Peyer's patch (tissue), 4 donors: ENCODE data around the gene GNAI3. TPM values are rescaled to one million over a fixed set of nuclear protein-coding genes. Genes with fewer than 3 reads are reported as not detected.

Experiments
- DNase-seq, 3 donors: peaks; one replicate each; pipeline ENCODE4 v3.0.0-alpha.2; 2017 to 2019
- H3K27ac ChIP-seq, 4 donors: fragments of 200-600 bp; sonication (generic); one replicate each; pipeline ENCODE4 v1.5.1; 2016 to 2019
- H3K27me3 ChIP-seq, 2 donors: fragments of 200-600 bp; sonication (generic); one replicate each; pipeline ENCODE4 v1.5.1; 2019
- H3K36me3 ChIP-seq, 3 donors: fragments of 200-600 bp; sonication (generic); one replicate each; pipeline ENCODE4 v1.5.1; 2016 to 2019
- H3K4me1 ChIP-seq, 4 donors: fragments of 200-600 bp; sonication (generic); one replicate each; pipeline ENCODE4 v1.5.1; 2016 to 2019
- H3K4me3 ChIP-seq, 4 donors: fragments of 200-600 bp; sonication (generic); 1 replicate in 3 of 4; 2 replicates in 1 of 4; pipeline ENCODE4 v1.5.1; 2016 to 2019; ENCODE audit warnings: mild to moderate bottlenecking in 1 of 4
- H3K9me3 ChIP-seq, 4 donors: fragments of 200-600 bp; sonication (generic); one replicate each; pipeline ENCODE4 v1.5.1; 2016 to 2019; ENCODE audit warnings: mild to moderate bottlenecking in 1 of 4
- POLR2A ChIP-seq, 2 donors: fragments of 450-650 bp; IDR thresholded peaks; one replicate each; pipeline ENCODE4 v1.5.1; 2017; ENCODE audit warnings: antibody characterized with exemption in 2 of 2, mild to moderate bottlenecking in 2 of 2, moderate library complexity in 2 of 2
- total RNA-seq, 4 donors: library from RNA; depleted of rRNA; stranded (reverse); fragments of >200 nt; gene quantifications; one replicate each; pipeline ENCODE4 v1.1.0, GENCODE V29; 2016
- TF ChIP-seq, protein P1 (sequence below), 6 experiments: fragments of 450-650 bp in 4 of 6; fragments of 200-600 bp in 2 of 6; sonication (generic) in 1 of 6; IDR thresholded peaks; one replicate each; pipeline ENCODE4 v1.5.1; 2017 to 2019; ENCODE audit warnings: antibody characterized with exemption in 6 of 6, mild to moderate bottlenecking in 3 of 6, moderate library complexity in 1 of 6

The GNAI3 gene
- total RNA-seq, 4 donors from 2014 or later, result 4.1 to 6.8 (median 5.8) TPM

DNA sequence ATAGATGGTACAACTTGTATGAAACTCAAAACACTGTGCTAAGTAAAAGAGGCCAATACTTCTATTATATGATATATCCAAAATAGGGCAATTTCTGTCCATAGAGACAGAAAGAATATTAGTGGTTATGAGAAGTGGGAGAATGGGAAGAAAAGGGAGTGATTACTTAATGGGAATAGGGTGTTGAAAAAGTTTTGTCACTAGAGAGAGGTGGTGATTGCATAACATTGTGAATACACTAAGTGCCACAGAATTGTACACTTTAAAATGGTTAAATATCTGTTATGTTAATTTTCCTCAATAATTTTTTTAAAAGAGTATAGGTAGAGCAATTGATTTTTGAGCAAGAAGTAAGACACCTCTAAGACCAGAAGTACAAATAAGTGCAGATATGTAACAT, 41.3 kb downstream of the GNAI3 start:
- TF ChIP-seq POLR2A (IDR thresholded peaks at IDR 0.05), result no peak
- TF ChIP-seq, protein P1, sequence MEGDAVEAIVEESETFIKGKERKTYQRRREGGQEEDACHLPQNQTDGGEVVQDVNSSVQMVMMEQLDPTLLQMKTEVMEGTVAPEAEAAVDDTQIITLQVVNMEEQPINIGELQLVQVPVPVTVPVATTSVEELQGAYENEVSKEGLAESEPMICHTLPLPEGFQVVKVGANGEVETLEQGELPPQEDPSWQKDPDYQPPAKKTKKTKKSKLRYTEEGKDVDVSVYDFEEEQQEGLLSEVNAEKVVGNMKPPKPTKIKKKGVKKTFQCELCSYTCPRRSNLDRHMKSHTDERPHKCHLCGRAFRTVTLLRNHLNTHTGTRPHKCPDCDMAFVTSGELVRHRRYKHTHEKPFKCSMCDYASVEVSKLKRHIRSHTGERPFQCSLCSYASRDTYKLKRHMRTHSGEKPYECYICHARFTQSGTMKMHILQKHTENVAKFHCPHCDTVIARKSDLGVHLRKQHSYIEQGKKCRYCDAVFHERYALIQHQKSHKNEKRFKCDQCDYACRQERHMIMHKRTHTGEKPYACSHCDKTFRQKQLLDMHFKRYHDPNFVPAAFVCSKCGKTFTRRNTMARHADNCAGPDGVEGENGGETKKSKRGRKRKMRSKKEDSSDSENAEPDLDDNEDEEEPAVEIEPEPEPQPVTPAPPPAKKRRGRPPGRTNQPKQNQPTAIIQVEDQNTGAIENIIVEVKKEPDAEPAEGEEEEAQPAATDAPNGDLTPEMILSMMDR (IDR thresholded peaks at IDR 0.05), result no peak
- Histone ChIP-seq H3K27ac (no peak overlapping the region), H3K9me3 (no peaks in the 10 kb centered on the region), H3K4me1 (no peaks in the 10 kb centered on the region), H3K4me3 (no peak overlapping the region), H3K36me3 (peaks cover 0 to 98% (median 0%) of the 10 kb centered on the region in 3 donors), H3K27me3 (no peaks in the 10 kb centered on the region)
- no peak for DNase-seq

DNA sequence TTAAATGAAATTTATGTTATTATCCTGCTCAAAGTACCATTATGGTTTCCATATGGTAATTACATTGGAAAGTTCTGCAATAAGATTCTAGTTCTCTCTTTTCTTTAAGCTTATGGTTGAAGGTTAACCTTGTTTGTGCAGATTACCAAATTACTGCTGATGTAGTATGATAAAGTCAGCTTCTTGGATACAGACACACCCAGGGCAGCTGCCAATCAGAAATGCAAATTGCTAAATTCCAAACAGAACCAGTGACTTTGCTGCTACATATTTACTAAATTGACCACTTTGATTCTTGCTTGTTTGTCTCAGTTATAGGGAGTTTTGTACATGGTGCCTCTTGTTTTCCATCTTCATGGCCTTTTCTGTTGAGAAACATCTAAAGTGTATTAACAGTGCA, 44.5 kb downstream of the GNAI3 start:
- no peaks in the 10 kb centered on the region for H3K9me3 ChIP-seq
- peaks cover 0 to 85% (median 0%) of the 10 kb centered on the region in 3 donors for H3K36me3 ChIP-seq
- H3K4me3 ChIP-seq, result no peak overlapping the region
- DNase-seq, result no peak
- no peak overlapping the region for H3K27ac ChIP-seq
- H3K4me1 ChIP-seq, result no peaks in the 10 kb centered on the region
- no peaks in the 10 kb centered on the region for H3K27me3 ChIP-seq
- TF ChIP-seq, protein P1 (IDR thresholded peaks at IDR 0.05), result no peak
- TF ChIP-seq POLR2A (IDR thresholded peaks at IDR 0.05), result no peak

DNA sequence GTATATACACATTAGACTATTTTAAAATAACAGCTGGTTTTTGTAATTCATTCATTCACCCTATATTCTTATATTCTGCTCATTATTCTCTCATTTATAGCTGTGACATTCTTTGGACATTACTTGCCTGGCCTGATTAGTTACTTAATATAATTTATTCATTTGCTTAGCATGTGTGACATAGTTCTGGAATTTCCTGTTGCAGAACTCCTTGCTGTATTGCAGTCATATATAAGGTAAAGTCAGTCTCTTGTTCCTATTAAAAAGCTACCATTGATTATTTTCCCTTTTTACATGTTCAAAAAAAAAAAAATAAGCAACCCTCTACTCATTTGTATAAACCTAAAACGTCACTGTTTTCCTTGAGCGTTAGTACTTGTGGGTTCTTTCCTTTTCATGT, 47.1 kb downstream of the GNAI3 start:
- DNase-seq, result no peak
- TF ChIP-seq, protein P1 (IDR thresholded peaks at IDR 0.05), result no peak
- no peak for TF ChIP-seq POLR2A (IDR thresholded peaks at IDR 0.05)
- Histone ChIP-seq H3K27me3 (no peaks in the 10 kb centered on the region), H3K4me3 (no peak overlapping the region), H3K27ac (no peak overlapping the region), H3K9me3 (no peaks in the 10 kb centered on the region), H3K4me1 (no peaks in the 10 kb centered on the region), H3K36me3 (peaks cover 0 to 64% (median 0%) of the 10 kb centered on the region in 3 donors)

DNA sequence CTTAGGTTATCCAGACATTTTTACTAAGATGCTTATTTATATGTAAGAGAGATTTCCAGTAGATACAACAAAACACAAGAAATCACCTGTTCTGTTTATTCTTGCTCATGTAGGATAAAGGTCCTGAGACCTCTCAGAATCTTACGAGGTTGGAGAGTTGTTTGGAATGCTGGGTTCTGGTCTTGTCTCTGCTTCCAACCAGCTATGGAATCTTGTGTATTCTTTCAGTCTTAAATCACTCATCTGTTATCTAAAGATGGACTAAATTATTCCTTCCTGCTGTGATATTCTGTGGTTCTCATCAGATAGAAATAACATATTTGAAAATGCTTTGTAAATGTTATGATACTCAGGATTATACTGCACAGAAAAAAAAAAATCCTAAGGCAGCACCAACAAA, 49.7 kb downstream of the GNAI3 start:
- Histone ChIP-seq H3K27ac (no peak overlapping the region), H3K9me3 (no peaks in the 10 kb centered on the region), H3K4me1 (no peaks in the 10 kb centered on the region), H3K36me3 (peaks cover 0 to 38% (median 0%) of the 10 kb centered on the region in 3 donors), H3K4me3 (no peak overlapping the region), H3K27me3 (no peaks in the 10 kb centered on the region)
- TF ChIP-seq, protein P1 (IDR thresholded peaks at IDR 0.05), result no peak
- TF ChIP-seq POLR2A (IDR thresholded peaks at IDR 0.05), result no peak
- no peak for DNase-seq

DNA sequence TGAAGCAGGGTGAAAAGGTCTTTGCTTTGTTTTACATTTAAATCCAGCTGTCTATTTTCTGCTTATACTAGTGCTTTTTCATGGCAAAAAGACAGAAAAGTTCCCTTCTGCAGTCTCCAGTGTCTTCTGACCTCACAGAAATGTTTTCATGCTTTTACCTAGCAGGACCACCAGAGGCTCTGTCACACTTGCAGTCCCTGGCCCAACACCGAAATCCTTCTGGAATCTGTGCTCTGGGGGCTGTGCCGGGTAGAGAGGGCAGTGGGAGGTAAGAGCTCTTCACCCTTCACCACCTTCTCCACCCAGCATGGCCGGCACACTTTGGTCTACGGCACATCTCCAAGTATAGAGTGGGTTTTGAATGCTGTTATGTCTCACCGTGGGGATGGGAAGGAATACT, 50.2 kb downstream of the GNAI3 start:
- TF ChIP-seq, protein P1 (IDR thresholded peaks at IDR 0.05), result no peak
- TF ChIP-seq POLR2A (IDR thresholded peaks at IDR 0.05), result no peak
- no peaks in the 10 kb centered on the region for H3K4me1 ChIP-seq
- H3K27me3 ChIP-seq, result no peaks in the 10 kb centered on the region
- no peaks in the 10 kb centered on the region for H3K9me3 ChIP-seq
- no peak overlapping the region for H3K27ac ChIP-seq
- H3K4me3 ChIP-seq, result no peak overlapping the region
- peaks cover 0 to 33% (median 0%) of the 10 kb centered on the region in 3 donors for H3K36me3 ChIP-seq
- DNase-seq, result no peak

DNA sequence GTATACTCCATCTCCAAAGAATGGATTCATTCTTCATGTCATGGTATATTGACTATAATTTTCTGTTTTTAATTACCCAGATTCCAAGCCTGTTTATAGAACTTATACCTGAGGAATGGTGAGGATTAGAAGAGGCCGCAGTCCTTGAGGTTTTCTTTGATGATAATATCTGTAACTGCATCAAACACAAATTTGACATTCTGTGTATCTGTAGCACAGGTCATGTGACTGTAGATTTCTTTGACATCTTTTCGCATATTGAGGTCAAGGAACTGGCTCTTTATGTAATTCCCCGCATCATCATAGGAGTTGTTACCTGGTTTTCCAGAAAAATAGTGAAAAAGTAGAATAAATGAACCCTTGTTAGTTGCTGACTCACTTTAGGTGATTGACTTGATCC, 54.8 kb downstream of the GNAI3 start:
- Histone ChIP-seq H3K27ac (no peak overlapping the region), H3K36me3 (peaks cover 0 to 5% (median 0%) of the 10 kb centered on the region in 3 donors), H3K4me1 (no peaks in the 10 kb centered on the region), H3K9me3 (no peaks in the 10 kb centered on the region), H3K4me3 (no peak overlapping the region), H3K27me3 (no peaks in the 10 kb centered on the region)
- DNase-seq, result no peak
- TF ChIP-seq, protein P1 (IDR thresholded peaks at IDR 0.05), result no peak
- no peak for TF ChIP-seq POLR2A (IDR thresholded peaks at IDR 0.05)
